Endothelial cell of umbilical vein (primary cell): ENCODE data around the gene C6orf89. TPM values are rescaled to one million over a fixed set of nuclear protein-coding genes. Genes with fewer than 3 reads are reported as not detected.

Experiments
- BruUV-seq: library from RNA; stranded (reverse); fragments of 400-500 nt; replicated peaks from 2 replicates; lab custom pipeline; 2021; lab: Mats Ljungman, UMichigan
- CTCF ChIA-PET: fragments of 300-600, 350-600 bp; sonication (Branson Sonifier 250); formaldehyde crosslinking; loops from one replicate; lab custom pipeline; 2021; ENCODE audit warnings: antibody characterized with exemption, inconsistent platforms; lab: Charles Lee
- POLR2A ChIA-PET: fragments of 300-600, 350-600 bp; sonication (Branson Sonifier 250); formaldehyde crosslinking; loops from one replicate; lab custom pipeline; 2021; ENCODE audit warnings: antibody characterized with exemption, inconsistent platforms; lab: Charles Lee
- DNase-seq: peaks from one replicate; pipeline ENCODE4 v3.0.0-alpha.2; 2011; ENCODE audit warnings: low read depth, low spot score
- FAIRE-seq: peaks from 2 replicates; lab custom pipeline; 2011; peaks lifted over from hg19 to GRCh38; lab: Jason Lieb, UNC
- H2AFZ ChIP-seq: 2 replicates; pipeline ENCODE4 v1.6.0; 2012; ENCODE audit warnings: low read depth, low read length, control low read depth, inconsistent platforms
- H3K27ac ChIP-seq: 2 replicates; pipeline ENCODE4 v1.5.1; 2011; ENCODE audit warnings: low read depth, mild to moderate bottlenecking, control low read depth, low read length, moderate library complexity; ENCODE audit not compliant: insufficient read depth
- H3K27me3 ChIP-seq, 2 experiments: 2 replicates each; pipeline versions ENCODE4 v1.6.0 to v1.6.1; 2011; ENCODE audit warnings: low read length in 2 of 2, mixed read lengths in 1 of 2; ENCODE audit not compliant: control insufficient read depth in 2 of 2, insufficient read depth in 2 of 2
- H3K36me3 ChIP-seq, 2 experiments: 2 replicates in 1 of 2; 3 replicates in 1 of 2; pipeline ENCODE4 v1.5.1; 2011; ENCODE audit warnings: low read length in 2 of 2, mild to moderate bottlenecking in 1 of 2, moderate library complexity in 1 of 2; ENCODE audit not compliant: control insufficient read depth in 2 of 2, insufficient read depth in 2 of 2; ENCODE audit errors: extremely low read depth in 1 of 2
- H3K4me1 ChIP-seq: 3 replicates; pipeline ENCODE4 v1.5.1; 2011; ENCODE audit warnings: mild to moderate bottlenecking, low read length; ENCODE audit not compliant: control insufficient read depth, insufficient read depth; ENCODE audit errors: extremely low read depth
- H3K4me2 ChIP-seq: 2 replicates; pipeline ENCODE4 v1.6.1; 2011; ENCODE audit warnings: low read length, control low read depth, mixed read lengths; ENCODE audit not compliant: insufficient read depth
- H3K4me3 ChIP-seq, 3 experiments: fragments of 200-600 bp in 1 of 3; sonication (generic), shearing (Covaris generic) in 1 of 3; replicated peaks in 1 of 3; 2 replicates each; pipeline ENCODE4 v1.5.1; 2011 to 2016; ENCODE audit warnings: control low read depth in 3 of 3, low read length in 3 of 3, mild to moderate bottlenecking in 2 of 3, inconsistent platforms in 1 of 3, low read depth in 1 of 3, moderate library complexity in 1 of 3; ENCODE audit not compliant: insufficient read depth in 1 of 3
- H3K79me2 ChIP-seq: 2 replicates; pipeline ENCODE4 v1.6.0; 2012; ENCODE audit warnings: low read length, inconsistent platforms; ENCODE audit not compliant: control insufficient read depth, insufficient read depth
- H3K9ac ChIP-seq: replicated peaks from 2 replicates; pipeline ENCODE3; 2011; ENCODE audit warnings: low read length, control low read depth; ENCODE audit not compliant: insufficient read depth; ENCODE audit errors: extremely low read depth
- H3K9me1 ChIP-seq: replicated peaks from 3 replicates; pipeline ENCODE4 v1.6.0; 2011; ENCODE audit warnings: mild to moderate bottlenecking, low read length; ENCODE audit not compliant: control insufficient read depth, insufficient read depth; ENCODE audit errors: extremely low read depth
- H3K9me3 ChIP-seq: replicated peaks from 2 replicates; pipeline ENCODE4 v1.5.1; 2012; ENCODE audit warnings: low read length, inconsistent platforms; ENCODE audit not compliant: control insufficient read depth, insufficient read depth
- H4K20me1 ChIP-seq: replicated peaks from 2 replicates; pipeline ENCODE3; 2011; ENCODE audit warnings: mild to moderate bottlenecking, low read length; ENCODE audit not compliant: control insufficient read depth, insufficient read depth; ENCODE audit errors: extremely low read depth
- CTCF ChIP-seq, 2 donors: IDR thresholded peaks; 1 replicate in 1 of 2; 2 replicates in 1 of 2; pipeline ENCODE4 v1.5.1; 2011; ENCODE audit warnings: low read length in 2 of 2, mild to moderate bottlenecking in 2 of 2, moderate library complexity in 2 of 2, control low read depth in 1 of 2, inconsistent platforms in 1 of 2, low read depth in 1 of 2; ENCODE audit not compliant: insufficient read depth in 1 of 2; ENCODE audit errors: extremely low read depth in 1 of 2
- EZH2 ChIP-seq: IDR thresholded peaks from 2 replicates; pipeline ENCODE4 v1.6.1; 2012; ENCODE audit warnings: borderline replicate concordance, low read depth, mild to moderate bottlenecking, moderate library complexity, low read length, inconsistent platforms; ENCODE audit not compliant: severe bottlenecking
- FOS ChIP-seq: IDR thresholded peaks from 2 replicates; pipeline ENCODE4 v1.6.1; 2011; ENCODE audit warnings: mild to moderate bottlenecking, low read length, moderate library complexity, borderline replicate concordance; ENCODE audit not compliant: insufficient read depth
- GATA2 ChIP-seq: IDR thresholded peaks from 2 replicates; pipeline ENCODE4 v1.7.0; 2011; ENCODE audit warnings: low read depth, mild to moderate bottlenecking, moderate library complexity, mixed read lengths, low read length; ENCODE audit not compliant: insufficient read length, insufficient read depth
- JUN ChIP-seq: IDR thresholded peaks from 2 replicates; pipeline ENCODE4 v1.6.1; 2011; ENCODE audit warnings: borderline replicate concordance, low read depth; ENCODE audit not compliant: insufficient read length, insufficient read depth
- MAX ChIP-seq: IDR thresholded peaks from 2 replicates; pipeline ENCODE4 v1.6.1; 2011; ENCODE audit not compliant: insufficient read depth, insufficient read length
- POLR2A ChIP-seq: IDR thresholded peaks from 2 replicates; pipeline ENCODE4 v1.6.1; 2012; ENCODE audit warnings: low read depth, mild to moderate bottlenecking, control low read depth, low read length
- dilution Hi-C: fragments of 300-500 bp; cut with MboI; formaldehyde crosslinking; loops from one replicate; pipeline ENCODE4 v1.15.0; 2019; ENCODE audit warnings: low sequenced_read_pairs; ENCODE audit not compliant: extremely low pct_ligation_motif_present
- intact Hi-C: fragments of 100-400 bp; cut with micrococcal nuclease; formaldehyde crosslinking; loops from one replicate; pipeline ENCODE4 v1.10.0; 2022
- polyA plus RNA-seq, 4 experiments: library from polyadenylated mRNA; depleted of rRNA in 3 of 4; stranded (reverse) in 3 of 4; unstranded in 1 of 4; fragments of >200 nt; gene quantifications; 2 replicates each; pipeline versions ENCODE4 v1.2.1 to v1.2.3, GENCODE V29; 2011 to 2012; ENCODE audit warnings: missing spikeins in 1 of 4
- total RNA-seq: library from RNA; stranded (reverse); gene quantifications from 2 replicates; pipeline ENCODE4 v1.2.3, GENCODE V29; 2021

Gene C6orf89
- total and polyA plus RNA-seq, 2 donors (not counting 3 experiments of a cell fraction or from before 2014, with no cell fraction given) = 18.2 to 34.0 TPM

GRCh38 chr6:36920049-36920448, 34.3 kb downstream of the C6orf89 start:
- Histone ChIP-seq H3K9ac (no peak overlapping the region), H3K79me2 (no peaks in the 10 kb centered on the region), H3K27ac (no peak overlapping the region), H3K4me1 (no peaks in the 10 kb centered on the region), H3K9me1 (no peaks in the 10 kb centered on the region), H3K4me3 (no peak overlapping the region), H3K4me2 (no peak overlapping the region), H3K9me3 (no peaks in the 10 kb centered on the region), H3K36me3 (peaks cover 6 to 13% of the 10 kb centered on the region in 2 experiments), H3K27me3 (no peaks in the 10 kb centered on the region), H2AFZ (no peak overlapping the region), H4K20me1 (no peaks in the 10 kb centered on the region)
- POLR2A ChIA-PET = no interaction called here
- FAIRE-seq (no peak), DNase-seq (no peak)
- intact Hi-C loops (no loop called here), dilution Hi-C loops (no loop called here)
- no peak for TF ChIP-seq FOS
- no peak for TF ChIP-seq MAX
- no peak for TF ChIP-seq GATA2
- TF ChIP-seq EZH2 = no peak
- no peak for TF ChIP-seq POLR2A
- no peak for TF ChIP-seq CTCF (IDR thresholded peaks at IDR 0.05; ENCODE audit: extremely low read depth in 1 of 2, insufficient read depth in 1 of 2, low read depth in 1 of 2, low read length in 2 of 2)
- no peak for TF ChIP-seq JUN
- BruUV-seq = no TSS peak
- CTCF ChIA-PET = no interaction called here
